ENCODE measurements around the gene TMIGD3. TPM values are rescaled to one million over a fixed set of nuclear protein-coding genes. Genes with fewer than 3 reads are reported as not detected.
A peak's percentile ranks its signal among the peaks of the same experiment; 100 is the strongest.

Gene TMIGD3
- total and polyA plus RNA-seq, 2 of the 4 experiments (the other 2 are of a cell fraction) = under 0.01 to 0.12 TPM

GRCh38 chr1:111481387-111482221, 21.8 kb downstream of the TMIGD3 start:
- intact Hi-C loops (cut with micrococcal nuclease) = loop anchor here (1.0 to 2.0 kb wide), 6 partner anchors 27 to 888 kb away; no protein-coding TSS in a partner anchor
- H3K23ac ChIP-seq (ENCODE audit: low read depth, low read length) = no peak overlapping the region
- no peak overlapping the region for H3K4me2 ChIP-seq (ENCODE audit: low read depth, low read length)
- H3K56ac ChIP-seq (ENCODE audit: extremely low read depth, insufficient read depth, low read length) = no peak overlapping the region
- H2AK5ac ChIP-seq (ENCODE audit: low read depth, low read length) = no peak overlapping the region
- H4K20me1 ChIP-seq (ENCODE audit: insufficient read depth, low read length) = no peaks in the 10 kb centered on the region
- in situ Hi-C loops (cut with MboI; ENCODE audit: low sequenced_read_pairs) = loop anchor here (5.0 to 25.0 kb wide), 2 partner anchors 286 to 881 kb away; no protein-coding TSS in a partner anchor
- TF ChIP-seq POLR2A (IDR thresholded peaks at IDR 0.05; ENCODE audit: low read depth, low read length) (peak; percentile 28; the same call in 1 of the 2 replicates), NFE2L2 (IDR thresholded peaks at IDR 0.05; ENCODE audit: low read depth, low read length) (no peak), SMC3 (IDR thresholded peaks at IDR 0.05; ENCODE audit: low read depth, low read length) (peak; percentile 91), RAD21 (IDR thresholded peaks at IDR 0.05; ENCODE audit: low read length) (peak; percentile 95), CTCF (conservative IDR thresholded peaks at IDR 0.05; ENCODE audit: low read depth, low read length) (peak; percentile 92), MXI1 (IDR thresholded peaks at IDR 0.05; ENCODE audit: borderline replicate concordance, low read depth, low read length) (no peak)
- dilution Hi-C loops (cut with HindIII; ENCODE audit: low sequenced_read_pairs, unreplicated experiment) = no loop called here
- no peak overlapping the region for H2AK9ac ChIP-seq (replicated peaks; ENCODE audit: low read depth, low read length, poor library complexity)
- no peak overlapping the region for H4K91ac ChIP-seq (ENCODE audit: insufficient read depth, low read depth, low read length)
- CTCF ChIA-PET = interaction anchor here (0.5 to 1.7 kb wide), 21 partner anchors 16 to 888 kb away, joined by 3 to 7 read pairs (median 3); partner anchors contain the start of gene DDX20
- DNase-seq = peak; percentile 66
- H4K5ac ChIP-seq (ENCODE audit: low read depth, low read length) = no peak overlapping the region
- H2AFZ ChIP-seq (replicated peaks; ENCODE audit: low read length, poor library complexity) = peak overlapping the region; percentile 82
- POLR2A ChIA-PET (ENCODE audit: unreplicated experiment) = interaction anchor here (0.5 kb wide), 1 partner anchor 225 kb away, joined by 3 read pairs; no protein-coding TSS in a partner anchor
- no peak overlapping the region for H2BK120ac ChIP-seq (ENCODE audit: low read depth, low read length)
- H3K27ac ChIP-seq (ENCODE audit: insufficient read depth, low read length) = no peak overlapping the region
- H3K18ac ChIP-seq (ENCODE audit: low read depth, low read length) = no peak overlapping the region
- H3K4me3 ChIP-seq (ENCODE audit: insufficient read depth, low read depth, low read length) = no peak overlapping the region
- no peak overlapping the region for H3K9ac ChIP-seq (ENCODE audit: low read depth, low read length)
- no peak overlapping the region for H2BK15ac ChIP-seq (ENCODE audit: low read depth, low read length)
- H2BK20ac ChIP-seq (ENCODE audit: low read depth, low read length) = no peak overlapping the region
- H3K4ac ChIP-seq (ENCODE audit: low read depth, low read length) = no peak overlapping the region
- no peaks in the 10 kb centered on the region for H3K27me3 ChIP-seq (ENCODE audit: control insufficient read depth, insufficient read depth, low read length)
- no peaks in the 10 kb centered on the region for H3K36me3 ChIP-seq (ENCODE audit: control insufficient read depth, insufficient read depth, low read length)
- no TSS peak for BruUV-seq (replicated peaks)
- no peaks in the 10 kb centered on the region for H3K79me1 ChIP-seq (ENCODE audit: low read depth in 1 of 2, low read length in 2 of 2)
- H3K14ac ChIP-seq (replicated peaks; ENCODE audit: low read depth, low read length) = no peak overlapping the region
- 0% methylated on average over 1 of the region's 8 CpGs; no CpG with 5 or more reads in 1 of the 2 experiments for WGBS, 2 experiments (ENCODE audit: extremely low coverage in 2 of 2, insufficient read length in 1 of 2)
- no peaks in the 10 kb centered on the region for H3K9me1 ChIP-seq (ENCODE audit: insufficient read depth, low read length)
- ATAC-seq (ENCODE audit: low read depth) = peak; percentile 99
- H2BK5ac ChIP-seq (ENCODE audit: low read depth, low read length, poor library complexity, severe bottlenecking) = no peak overlapping the region
- 0 out of 4 replicates have a peak overlapping the region, but pooled peaks of 1 of the 2 experiments have one; percentile 51 for H4K8ac ChIP-seq (ENCODE audit: low read depth in 2 of 2, low read length in 2 of 2)
- H3K9me3 ChIP-seq (ENCODE audit: control insufficient read depth, insufficient read depth, low read length) = no peaks in the 10 kb centered on the region
- H3K4me1 ChIP-seq (ENCODE audit: control insufficient read depth, insufficient read depth, low read length) = no peaks in the 10 kb centered on the region
